SK-N-SH (cell line): ENCODE data around the gene VAV1. TPM values are rescaled to one million over a fixed set of nuclear protein-coding genes. Genes with fewer than 3 reads are reported as not detected.

Experiments
- CTCF ChIA-PET: fragments of 300-600, 350-600 bp; formaldehyde crosslinking; extraction: SDS; loops from one replicate; lab custom pipeline; 2021; lab: Yijun Ruan, JAX
- POLR2A ChIA-PET: fragments of 350-600 bp; sonication (Branson Sonifier 250); formaldehyde crosslinking; extraction: SDS; loops from one replicate; lab custom pipeline; 2020; ENCODE audit warnings: antibody characterized with exemption, inconsistent platforms; lab: Yijun Ruan, JAX
- DNase-seq: peaks from one replicate; pipeline ENCODE4 v3.0.0; 2012
- H2AFZ ChIP-seq: fragments of 200-600 bp; sonication (generic); 2 replicates; pipeline ENCODE4 v1.8.1; 2016; ENCODE audit warnings: antibody characterized with exemption, mild to moderate bottlenecking, low read depth
- H3F3A ChIP-seq: fragments of 200-600 bp; sonication (generic); replicated peaks from 2 replicates; pipeline ENCODE3; 2016; ENCODE audit warnings: antibody characterized with exemption, mild to moderate bottlenecking; ENCODE audit not compliant: insufficient read depth
- H3K27ac ChIP-seq, 2 experiments: fragments of 200-500 bp in 1 of 2; fragments of 200-600 bp in 1 of 2; sonication (Bioruptor generic) in 1 of 2; sonication (generic), shearing (Covaris generic) in 1 of 2; 2 replicates each; pipeline versions ENCODE4 v1.5.1 to v1.6.1; 2014 to 2016; ENCODE audit warnings: low read depth in 2 of 2, inconsistent platforms in 1 of 2, low read length in 1 of 2, mild to moderate bottlenecking in 1 of 2, mixed read lengths in 1 of 2
- H3K27me3 ChIP-seq: fragments of 200-600 bp; sonication (generic), shearing (Covaris generic); 2 replicates; pipeline ENCODE4 v1.6.1; 2016; ENCODE audit warnings: mixed run types; ENCODE audit not compliant: insufficient read depth
- H3K36me3 ChIP-seq, 2 experiments: fragments of 200-500 bp in 1 of 2; fragments of 200-600 bp in 1 of 2; sonication (Bioruptor generic) in 1 of 2; sonication (generic) in 1 of 2; replicated peaks in 1 of 2; 2 replicates each; pipeline versions ENCODE3 to v1.5.1; 2014 to 2016; ENCODE audit warnings: low read length in 1 of 2, mild to moderate bottlenecking in 1 of 2; ENCODE audit not compliant: insufficient read depth in 2 of 2, control insufficient read depth in 1 of 2
- H3K4me1 ChIP-seq, 2 experiments: fragments of 200-500 bp in 1 of 2; fragments of 200-600 bp in 1 of 2; sonication (Bioruptor generic) in 1 of 2; sonication (generic), shearing (Covaris generic) in 1 of 2; 2 replicates each; pipeline versions ENCODE4 v1.5.1 to v1.6.1; 2014 to 2016; ENCODE audit warnings: low read depth in 1 of 2, low read length in 1 of 2, mixed run types in 1 of 2; ENCODE audit not compliant: insufficient read depth in 2 of 2, control insufficient read depth in 1 of 2
- H3K4me2 ChIP-seq: fragments of 200-600 bp; sonication (generic), shearing (Covaris generic); 2 replicates; pipeline ENCODE4 v1.6.1; 2017; ENCODE audit warnings: mixed run types
- H3K4me3 ChIP-seq, 2 experiments: fragments of 200-500 bp in 1 of 2; fragments of 200-600 bp in 1 of 2; sonication (Bioruptor generic) in 1 of 2; sonication (generic), shearing (Covaris generic) in 1 of 2; 2 replicates each; pipeline versions ENCODE4 v1.5.1 to v1.8.1; 2014 to 2016; ENCODE audit warnings: low read depth in 2 of 2, inconsistent platforms in 1 of 2, low read length in 1 of 2, mild to moderate bottlenecking in 1 of 2, mixed read lengths in 1 of 2, moderate library complexity in 1 of 2
- H3K79me2 ChIP-seq: fragments of 200-600 bp; sonication (generic); 2 replicates; pipeline ENCODE4 v1.8.1; 2017; ENCODE audit warnings: mild to moderate bottlenecking; ENCODE audit not compliant: insufficient read depth
- H3K9ac ChIP-seq: fragments of 200-600 bp; sonication (generic); 2 replicates; pipeline ENCODE4 v1.6.1; 2017; ENCODE audit warnings: mixed run types
- H3K9me2 ChIP-seq: fragments of 200-600 bp; sonication (generic); 2 replicates; pipeline ENCODE4 v1.6.1; 2017; ENCODE audit warnings: mixed run types
- H3K9me3 ChIP-seq: fragments of 200-600 bp; sonication (generic); 2 replicates; pipeline ENCODE4 v1.6.1; 2017; ENCODE audit warnings: mixed run types, mild to moderate bottlenecking, moderate library complexity
- H4K20me1 ChIP-seq: fragments of 200-600 bp; sonication (generic); 2 replicates; pipeline ENCODE4 v1.6.1; 2017; ENCODE audit warnings: mild to moderate bottlenecking, mixed run types; ENCODE audit not compliant: insufficient read depth
- CHD2 ChIP-seq: fragments of 150-350 bp; IDR thresholded peaks from 2 replicates; pipeline ENCODE4 v1.6.1; 2018; ENCODE audit warnings: low read length; ENCODE audit not compliant: partially characterized antibody
- CTCF ChIP-seq: fragments of 200-600 bp; sonication (generic); IDR thresholded peaks from 2 replicates; pipeline ENCODE4 v1.6.1; 2017; ENCODE audit warnings: antibody characterized with exemption, mild to moderate bottlenecking, moderate library complexity
- EP300 ChIP-seq, 2 experiments: IDR thresholded peaks; 2 replicates each; pipeline versions ENCODE4 v1.4.0 to v1.6.1; 2012; ENCODE audit warnings: borderline replicate concordance in 1 of 2, low read depth in 1 of 2, low read length in 1 of 2
- EZH2phosphoT487 ChIP-seq: fragments of 200-600 bp; sonication (generic); IDR thresholded peaks from 2 replicates; pipeline ENCODE4 v1.6.1; 2017; ENCODE audit warnings: low read depth, mixed run types, mild to moderate bottlenecking, antibody characterized with exemption, moderate library complexity, borderline replicate concordance
- FOSL2 ChIP-seq: IDR thresholded peaks from 2 replicates; pipeline ENCODE4 v1.4.0; 2012; ENCODE audit warnings: low read depth, mild to moderate bottlenecking, moderate library complexity, borderline replicate concordance
- FOXJ3 ChIP-seq: sonication (generic); formaldehyde crosslinking; IDR thresholded peaks from 2 replicates; pipeline ENCODE4 v1.5.1; 2020; ENCODE audit warnings: mild to moderate bottlenecking, missing genetic modification reagents
- FOXM1 ChIP-seq: IDR thresholded peaks from 2 replicates; pipeline ENCODE4 v1.4.0; 2012; ENCODE audit warnings: low read depth, mild to moderate bottlenecking
- GATA2 ChIP-seq: sonication (generic); formaldehyde crosslinking; IDR thresholded peaks from 2 replicates; pipeline ENCODE4 v1.5.0; 2020; ENCODE audit warnings: mild to moderate bottlenecking, missing genetic modification reagents
- JUND ChIP-seq: IDR thresholded peaks from 2 replicates; pipeline ENCODE4 v1.4.0; 2012
- MAX ChIP-seq: IDR thresholded peaks from 2 replicates; pipeline ENCODE4 v1.4.0; 2012; ENCODE audit warnings: low read depth
- MXI1 ChIP-seq: IDR thresholded peaks from 2 replicates; pipeline ENCODE4 v1.6.1; 2012; ENCODE audit warnings: mild to moderate bottlenecking, low read depth, low read length, improper control_type of control experiment
- NFIC ChIP-seq: IDR thresholded peaks from 2 replicates; pipeline ENCODE4 v1.4.0; 2012; ENCODE audit warnings: borderline replicate concordance
- RAD21 ChIP-seq: IDR thresholded peaks from 2 replicates; pipeline ENCODE4 v1.6.1; 2012; ENCODE audit warnings: mild to moderate bottlenecking, low read length
- RFX5 ChIP-seq: IDR thresholded peaks from 2 replicates; pipeline ENCODE4 v1.6.1; 2012; ENCODE audit warnings: mild to moderate bottlenecking, improper control_type of control experiment, low read length
- SIN3A ChIP-seq: IDR thresholded peaks from 2 replicates; pipeline ENCODE4 v1.6.1; 2012; ENCODE audit warnings: low read depth, mild to moderate bottlenecking, low read length, moderate library complexity, borderline replicate concordance
- TAF1 ChIP-seq: IDR thresholded peaks from 2 replicates; pipeline ENCODE4 v1.6.1; 2012; ENCODE audit warnings: low read depth, mild to moderate bottlenecking, low read length, moderate library complexity, borderline replicate concordance
- TEAD4 ChIP-seq: IDR thresholded peaks from 2 replicates; pipeline ENCODE4 v1.4.0; 2012; ENCODE audit warnings: mild to moderate bottlenecking, borderline replicate concordance; ENCODE audit not compliant: insufficient read depth
- WGBS: methylation state at CpG from one replicate; pipeline ENCODE4 v1.1.6; 2017; ENCODE audit warnings: low lambda C conversion rate; 5-methylcytosine and 5-hydroxymethylcytosine counted together
- polyA plus RNA-seq, 3 experiments: library from polyadenylated mRNA; depleted of rRNA; stranded (reverse); fragments of >200 nt; gene quantifications; 2 replicates each; pipeline ENCODE4 v1.2.3, GENCODE V29; 2012
- TF ChIP-seq, protein P1 (sequence below): IDR thresholded peaks from 2 replicates; pipeline ENCODE4 v1.4.0; 2012; ENCODE audit warnings: low read depth, borderline replicate concordance
- TF ChIP-seq, protein P2 (sequence below): IDR thresholded peaks from 2 replicates; pipeline ENCODE4; 2012
- TF ChIP-seq, protein P3 (sequence below): IDR thresholded peaks from 2 replicates; pipeline ENCODE4 v1.4.0; 2012; ENCODE audit warnings: low read depth, borderline replicate concordance

The VAV1 gene
- polyA plus RNA-seq, 1 of the 3 experiments (the other 2 are of a cell fraction) = 0.02 TPM

DNA sequence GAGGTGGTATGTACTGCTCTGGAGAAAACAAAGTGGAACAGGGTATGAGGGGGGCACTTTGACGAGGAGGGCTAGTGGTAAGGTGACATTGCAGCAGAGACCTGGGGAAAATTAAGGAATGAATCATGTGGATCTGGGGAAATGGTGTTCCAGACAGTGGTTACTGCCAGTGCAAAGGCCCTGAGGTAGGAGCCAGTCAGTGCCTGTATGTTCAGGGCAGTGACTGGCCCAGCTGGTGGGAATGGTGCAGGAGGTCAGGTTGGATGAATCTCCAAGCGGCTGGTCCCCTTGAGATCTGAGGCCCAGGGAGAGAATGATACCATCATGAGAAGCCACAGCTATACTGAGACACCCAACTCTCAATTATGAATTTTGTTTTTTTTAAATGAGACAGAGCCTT is 4.9 kb downstream of the VAV1 start:
- H2AFZ ChIP-seq = no peak overlapping the region
- H3K79me2 ChIP-seq = no peaks in the 10 kb centered on the region
- H3K9me2 ChIP-seq = no peaks in the 10 kb centered on the region
- WGBS = 14% methylated on average over 2 of the region's 2 CpGs
- POLR2A ChIA-PET = no interaction called here
- CTCF ChIA-PET = interaction anchor here (1.6 kb wide), 1 partner anchor 144 kb away, joined by 4 read pairs; no protein-coding TSS in a partner anchor
- no peaks in the 10 kb centered on the region; a peak in 1 of 4 replicates for H3K4me1 ChIP-seq
- no peak for DNase-seq
- peaks cover 3% of the 10 kb centered on the region for H3F3A ChIP-seq
- no peak overlapping the region for H3K4me3 ChIP-seq
- no peaks in the 10 kb centered on the region for H3K36me3 ChIP-seq
- TF ChIP-seq FOXM1 = no peak
- TF ChIP-seq NFIC = no peak
- TF ChIP-seq, protein P1, sequence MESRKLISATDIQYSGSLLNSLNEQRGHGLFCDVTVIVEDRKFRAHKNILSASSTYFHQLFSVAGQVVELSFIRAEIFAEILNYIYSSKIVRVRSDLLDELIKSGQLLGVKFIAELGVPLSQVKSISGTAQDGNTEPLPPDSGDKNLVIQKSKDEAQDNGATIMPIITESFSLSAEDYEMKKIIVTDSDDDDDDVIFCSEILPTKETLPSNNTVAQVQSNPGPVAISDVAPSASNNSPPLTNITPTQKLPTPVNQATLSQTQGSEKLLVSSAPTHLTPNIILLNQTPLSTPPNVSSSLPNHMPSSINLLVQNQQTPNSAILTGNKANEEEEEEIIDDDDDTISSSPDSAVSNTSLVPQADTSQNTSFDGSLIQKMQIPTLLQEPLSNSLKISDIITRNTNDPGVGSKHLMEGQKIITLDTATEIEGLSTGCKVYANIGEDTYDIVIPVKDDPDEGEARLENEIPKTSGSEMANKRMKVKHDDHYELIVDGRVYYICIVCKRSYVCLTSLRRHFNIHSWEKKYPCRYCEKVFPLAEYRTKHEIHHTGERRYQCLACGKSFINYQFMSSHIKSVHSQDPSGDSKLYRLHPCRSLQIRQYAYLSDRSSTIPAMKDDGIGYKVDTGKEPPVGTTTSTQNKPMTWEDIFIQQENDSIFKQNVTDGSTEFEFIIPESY = no peak
- TF ChIP-seq FOSL2 = no peak
- TF ChIP-seq SIN3A = no peak
- no peak for TF ChIP-seq EP300 (IDR thresholded peaks at IDR 0.05; ENCODE audit: borderline replicate concordance in 1 of 2, low read depth in 1 of 2, low read length in 1 of 2)
- no peak for TF ChIP-seq RAD21
- no peak for TF ChIP-seq CHD2
- TF ChIP-seq JUND = no peak
- TF ChIP-seq RFX5 = no peak
- TF ChIP-seq MXI1 = no peak
- no peak for TF ChIP-seq FOXJ3 (CRISPR knock-in tag)
- no peak for TF ChIP-seq TEAD4
- TF ChIP-seq, protein P2, sequence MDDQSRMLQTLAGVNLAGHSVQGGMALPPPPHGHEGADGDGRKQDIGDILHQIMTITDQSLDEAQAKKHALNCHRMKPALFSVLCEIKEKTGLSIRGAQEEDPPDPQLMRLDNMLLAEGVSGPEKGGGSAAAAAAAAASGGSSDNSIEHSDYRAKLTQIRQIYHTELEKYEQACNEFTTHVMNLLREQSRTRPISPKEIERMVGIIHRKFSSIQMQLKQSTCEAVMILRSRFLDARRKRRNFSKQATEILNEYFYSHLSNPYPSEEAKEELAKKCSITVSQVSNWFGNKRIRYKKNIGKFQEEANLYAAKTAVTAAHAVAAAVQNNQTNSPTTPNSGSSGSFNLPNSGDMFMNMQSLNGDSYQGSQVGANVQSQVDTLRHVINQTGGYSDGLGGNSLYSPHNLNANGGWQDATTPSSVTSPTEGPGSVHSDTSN = no peak
- no peak for TF ChIP-seq MAX
- H3K27me3 ChIP-seq = peaks cover 6% of the 10 kb centered on the region; the same call in 1 of the 2 replicates
- H3K4me2 ChIP-seq = no peak overlapping the region
- H3K27ac ChIP-seq = no peak overlapping the region
- no peaks in the 10 kb centered on the region for H4K20me1 ChIP-seq
- H3K9ac ChIP-seq = no peak overlapping the region
- no peaks in the 10 kb centered on the region for H3K9me3 ChIP-seq

DNA sequence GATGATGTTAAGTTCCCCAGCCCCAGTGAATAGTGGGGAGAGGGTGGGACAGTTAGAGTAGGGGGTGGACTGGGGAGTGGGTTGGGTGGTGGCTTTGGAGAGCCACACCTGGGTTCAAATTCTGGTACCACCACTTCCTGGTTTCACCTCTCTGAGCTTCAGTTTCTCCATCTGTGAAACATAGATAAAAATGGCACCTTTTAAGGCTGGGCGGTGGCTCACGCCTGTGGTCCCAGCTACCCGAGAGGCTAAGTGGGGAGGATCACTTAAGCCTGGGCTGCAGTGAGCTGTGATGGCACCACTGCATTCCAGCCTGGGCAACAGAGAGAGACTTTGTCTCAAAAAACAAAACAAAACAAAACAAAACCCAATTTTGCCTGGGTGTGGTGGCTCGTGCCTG is 5.9 kb downstream of the VAV1 start:
- Histone ChIP-seq H3K4me3 (no peak overlapping the region), H3K9me3 (no peaks in the 10 kb centered on the region), H4K20me1 (no peaks in the 10 kb centered on the region)
- POLR2A ChIA-PET = no interaction called here
- no peak for DNase-seq
- TF ChIP-seq, protein P3, sequence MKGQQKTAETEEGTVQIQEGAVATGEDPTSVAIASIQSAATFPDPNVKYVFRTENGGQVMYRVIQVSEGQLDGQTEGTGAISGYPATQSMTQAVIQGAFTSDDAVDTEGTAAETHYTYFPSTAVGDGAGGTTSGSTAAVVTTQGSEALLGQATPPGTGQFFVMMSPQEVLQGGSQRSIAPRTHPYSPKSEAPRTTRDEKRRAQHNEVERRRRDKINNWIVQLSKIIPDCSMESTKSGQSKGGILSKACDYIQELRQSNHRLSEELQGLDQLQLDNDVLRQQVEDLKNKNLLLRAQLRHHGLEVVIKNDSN = no peak
- TF ChIP-seq TAF1 (no peak), CTCF (no peak), EZH2phosphoT487 (no peak), GATA2 (no peak)
- TF ChIP-seq, all 33 proteins: peak for 0
- H3K9me2 ChIP-seq = no peaks in the 10 kb centered on the region
- no peak overlapping the region for H3K4me2 ChIP-seq
- H3K36me3 ChIP-seq = no peaks in the 10 kb centered on the region
- CTCF ChIA-PET = interaction anchor here (1.6 kb wide), 1 partner anchor 145 kb away, joined by 4 read pairs; no protein-coding TSS in a partner anchor
- peaks cover 11% of the 10 kb centered on the region; the same call in 1 of the 2 replicates for H3K27me3 ChIP-seq
- 12% methylated on average over 4 of the region's 4 CpGs for WGBS
- no peaks in the 10 kb centered on the region for H3K79me2 ChIP-seq
- H2AFZ ChIP-seq = no peak overlapping the region
- no peak overlapping the region for H3K27ac ChIP-seq
- H3K4me1 ChIP-seq = no peaks in the 10 kb centered on the region; a peak in 1 of 4 replicates
- H3F3A ChIP-seq = peaks cover 3% of the 10 kb centered on the region
- H3K9ac ChIP-seq = no peak overlapping the region
